Measurements from ENCODE around the gene TMEM30B. TPM values are rescaled to one million over a fixed set of nuclear protein-coding genes. Genes with fewer than 3 reads are reported as not detected.

Gene TMEM30B
- total and polyA plus RNA-seq, 2 of the 4 experiments (the other 2 are of a cell fraction), result 0.03 TPM; not detected in 1

- DNase-seq (peak; percentile 2), ATAC-seq (ENCODE audit: low read depth) (no peak)
- H3K79me1 ChIP-seq (ENCODE audit: low read depth in 1 of 2, low read length in 2 of 2), result no peaks in the 10 kb centered on the region
- H3K9me3 ChIP-seq (ENCODE audit: control insufficient read depth, insufficient read depth, low read length), result peaks cover 5% of the 10 kb centered on the region; the same call in 1 of the 2 replicates
- intact Hi-C loops (cut with micrococcal nuclease) (no loop called here), dilution Hi-C loops (cut with HindIII; ENCODE audit: low sequenced_read_pairs, unreplicated experiment) (no loop called here), in situ Hi-C loops (cut with MboI; ENCODE audit: low sequenced_read_pairs) (no loop called here)
- no peak overlapping the region for H4K91ac ChIP-seq (ENCODE audit: insufficient read depth, low read depth, low read length)
- H2BK5ac ChIP-seq (ENCODE audit: low read depth, low read length, poor library complexity, severe bottlenecking), result no peak overlapping the region
- no peak overlapping the region for H3K18ac ChIP-seq (ENCODE audit: low read depth, low read length)
- ChIA-PET CTCF (interaction anchor here (0.7 kb wide), 1 partner anchor 138 kb away, joined by 3 read pairs; no protein-coding TSS in a partner anchor), POLR2A (ENCODE audit: unreplicated experiment) (no interaction called here)
- no peaks in the 10 kb centered on the region for H3K9me1 ChIP-seq (ENCODE audit: insufficient read depth, low read length)
- TF ChIP-seq FOS (IDR thresholded peaks at IDR 0.05; ENCODE audit: low read depth, low read length) (no peak), MAZ (IDR thresholded peaks at IDR 0.05; ENCODE audit: borderline replicate concordance, low read depth, low read length) (no peak), RAD21 (IDR thresholded peaks at IDR 0.05; ENCODE audit: low read length) (no peak), MXI1 (IDR thresholded peaks at IDR 0.05; ENCODE audit: borderline replicate concordance, low read depth, low read length) (no peak), CHD1 (IDR thresholded peaks at IDR 0.05; ENCODE audit: low read depth, low read length) (no peak), RFX5 (IDR thresholded peaks at IDR 0.05; ENCODE audit: low read depth, low read length) (no peak), NFE2L2 (IDR thresholded peaks at IDR 0.05; ENCODE audit: low read depth, low read length) (no peak)
- H2BK15ac ChIP-seq (ENCODE audit: low read depth, low read length), result no peak overlapping the region
- no peak overlapping the region for H3K14ac ChIP-seq (replicated peaks; ENCODE audit: low read depth, low read length)
- BruUV-seq (replicated peaks), result no TSS peak
- H3K27ac ChIP-seq (ENCODE audit: insufficient read depth, low read length), result no peak overlapping the region
- no peak overlapping the region for H2BK20ac ChIP-seq (ENCODE audit: low read depth, low read length)
- H3K4me2 ChIP-seq (ENCODE audit: low read depth, low read length), result no peak overlapping the region; the same call in 1 of the 2 replicates
- 25% methylated on average over 6 of the region's 13 CpGs; no CpG with 5 or more reads in 1 of the 2 experiments for WGBS, 2 experiments (ENCODE audit: extremely low coverage in 2 of 2, insufficient read length in 1 of 2)
- H3K36me3 ChIP-seq (ENCODE audit: control insufficient read depth, insufficient read depth, low read length), result no peaks in the 10 kb centered on the region
- no peak overlapping the region for H2AK9ac ChIP-seq (replicated peaks; ENCODE audit: low read depth, low read length, poor library complexity)
- no peak overlapping the region for H3K4me3 ChIP-seq (ENCODE audit: insufficient read depth, low read depth, low read length)
- no peak overlapping the region for H3K4ac ChIP-seq (ENCODE audit: low read depth, low read length)
- no peaks in the 10 kb centered on the region; the same call in 1 of the 2 replicates for H3K4me1 ChIP-seq (ENCODE audit: control insufficient read depth, insufficient read depth, low read length)
- no peak overlapping the region for H3K56ac ChIP-seq (ENCODE audit: extremely low read depth, insufficient read depth, low read length)
- H4K8ac ChIP-seq (ENCODE audit: low read depth in 2 of 2, low read length in 2 of 2), result no peak overlapping the region
- H3K27me3 ChIP-seq (ENCODE audit: control insufficient read depth, insufficient read depth, low read length), result peaks cover 50% of the 10 kb centered on the region
- no peak overlapping the region for H3K9ac ChIP-seq (ENCODE audit: low read depth, low read length)
- no peak overlapping the region for H4K5ac ChIP-seq (ENCODE audit: low read depth, low read length)
- H2BK120ac ChIP-seq (ENCODE audit: low read depth, low read length), result no peak overlapping the region
- peak overlapping the region; percentile 63 for H2AFZ ChIP-seq (replicated peaks; ENCODE audit: low read length, poor library complexity)
- H4K20me1 ChIP-seq (ENCODE audit: insufficient read depth, low read length), result no peaks in the 10 kb centered on the region
- H2AK5ac ChIP-seq (ENCODE audit: low read depth, low read length), result no peak overlapping the region
- H3K23ac ChIP-seq (ENCODE audit: low read depth, low read length), result no peak overlapping the region
Observed at GRCh38 chr14:61322799-61323290, 41.7 kb upstream of the TMEM30B start.

Measured in IMR-90 (cell line).